GM23248 (cell line): ENCODE data around the gene FRMPD4.

ENCODE experiments used
- EZH2 ChIP-seq: fragments of 200-600 bp; sonication (generic); IDR thresholded peaks from 2 replicates; pipeline ENCODE4 v1.6.1; 2018; ENCODE audit warnings: antibody characterized with exemption, mild to moderate bottlenecking; ENCODE audit not compliant: insufficient read depth, poor library complexity, severe bottlenecking
- EZH2phosphoT487 ChIP-seq: fragments of 200-600 bp; sonication (generic); IDR thresholded peaks from 2 replicates; pipeline ENCODE4 v1.6.1; 2018; ENCODE audit warnings: antibody characterized with exemption, moderate library complexity, mild to moderate bottlenecking, low read depth; ENCODE audit not compliant: insufficient read depth

DNA sequence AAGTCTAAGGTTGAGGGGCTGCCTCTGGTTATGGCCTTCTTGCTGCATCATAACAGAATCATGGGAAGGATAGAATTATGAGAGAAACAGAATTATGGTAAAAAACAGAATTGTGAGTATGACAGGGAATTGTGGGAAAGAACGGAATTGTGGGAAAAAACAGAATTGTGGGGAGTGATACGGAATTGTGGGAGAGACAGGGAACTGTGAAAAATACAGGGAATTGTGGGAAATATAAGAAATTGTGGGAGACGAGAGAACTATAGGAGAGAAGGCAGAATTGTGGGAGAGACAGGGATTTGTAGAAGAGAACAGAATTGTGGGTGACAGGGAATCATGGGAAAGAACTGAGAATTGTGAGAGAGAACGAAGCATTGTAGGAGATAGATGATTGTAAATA is 159.1 kb downstream of the FRMPD4 start:
- TF ChIP-seq EZH2phosphoT487 (no peak), EZH2 (no peak)
